Body of pancreas (tissue), 4 donors: Measurements from ENCODE around the gene DNAI2.

Source experiments
- CTCF ChIP-seq, 7 experiments: fragments of 450-650 bp in 4 of 7; fragments of 200-600 bp in 3 of 7; sonication (generic) in 3 of 7; IDR thresholded peaks; one replicate each; pipeline ENCODE4 v1.5.1; 2016 to 2019; ENCODE audit warnings: antibody characterized with exemption in 7 of 7
- POLR2A ChIP-seq, 3 donors: fragments of 450-650 bp; IDR thresholded peaks; one replicate each; pipeline ENCODE4 v1.6.1; 2016; ENCODE audit warnings: antibody characterized with exemption in 3 of 3, mild to moderate bottlenecking in 2 of 3

DNA sequence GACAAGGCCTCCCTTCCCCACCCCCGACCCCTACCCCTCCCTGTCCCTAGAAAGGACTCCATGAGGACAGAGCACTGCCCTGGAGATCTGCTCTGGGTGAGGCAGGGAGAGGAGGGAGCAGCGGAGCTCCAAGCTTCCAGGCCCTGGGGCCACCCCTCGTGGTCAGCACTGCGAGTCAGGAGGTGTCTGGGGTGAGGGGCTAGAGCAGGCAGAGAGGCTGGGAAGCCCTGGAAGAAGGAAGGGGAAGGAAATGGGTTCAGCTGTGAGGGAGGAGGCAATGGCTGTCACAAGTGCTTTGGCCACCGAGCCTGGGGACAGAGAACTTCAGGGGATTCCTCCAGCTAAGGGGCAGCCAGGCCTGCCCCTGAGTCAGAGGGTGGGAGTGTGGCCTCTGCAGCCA lies 28.2 kb upstream of the DNAI2 start:
- TF ChIP-seq POLR2A (IDR thresholded peaks at IDR 0.05): no peak
- no peak for TF ChIP-seq CTCF (IDR thresholded peaks at IDR 0.05)
